HG03460 (cell line): Measurements from ENCODE around the gene SAP130.

Experiments used
- ATAC-seq: cut with Tn5 transposase; IDR thresholded peaks from one replicate; pipeline ENCODE4 v1.9.1; 2021; ENCODE audit not compliant: unreplicated experiment

The SAP130 gene

DNA sequence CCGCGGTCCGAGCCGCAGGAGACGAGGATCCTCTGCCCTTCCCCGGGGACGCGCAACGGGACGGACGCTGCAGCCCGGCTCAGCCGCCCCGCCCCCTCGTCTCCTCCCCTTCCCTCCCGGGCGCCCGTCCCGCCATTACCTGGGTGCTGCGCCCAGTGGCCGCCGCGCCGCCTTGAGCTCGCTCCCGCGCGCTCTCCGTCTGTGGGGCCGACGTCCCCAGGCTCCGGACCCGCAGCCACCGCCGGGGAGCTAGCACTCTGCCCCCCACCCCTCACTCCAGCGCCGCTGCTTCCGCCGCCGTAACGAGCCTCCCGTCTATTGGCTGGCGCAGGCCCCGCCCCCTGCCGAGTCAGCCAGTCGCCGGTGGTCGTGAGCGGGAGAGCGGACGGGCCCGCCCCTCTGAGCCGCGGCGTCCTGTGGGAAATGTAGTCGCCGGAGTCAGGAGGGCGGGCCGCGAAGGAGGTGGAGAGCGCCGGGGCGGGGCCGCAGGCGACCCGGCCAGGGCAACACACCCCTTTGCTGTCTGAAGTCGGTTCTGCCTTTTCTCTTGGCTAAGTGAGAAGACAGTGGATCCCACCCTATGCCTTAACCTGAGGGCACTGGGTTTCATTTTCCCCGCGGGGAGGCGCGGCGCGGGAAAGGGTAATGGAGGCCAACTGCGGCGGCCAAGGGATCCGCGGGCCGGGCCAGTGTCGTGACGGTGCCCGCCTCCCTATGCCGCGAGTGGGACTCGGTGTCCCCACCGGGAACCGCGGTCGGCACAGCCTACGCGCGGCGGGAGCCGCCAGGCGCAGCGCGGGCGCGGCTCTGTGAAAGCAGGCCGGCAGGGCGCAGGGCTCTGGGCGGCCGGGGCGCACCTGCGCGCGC is at the start of gene SAP130:
Gene SAP130, minus strand, starts transcription at position 259 of the 867 bp plus-strand sequence. CDS start 1,767 bp downstream, outside the sequence.
- ATAC-seq: peak; percentile 75

DNA sequence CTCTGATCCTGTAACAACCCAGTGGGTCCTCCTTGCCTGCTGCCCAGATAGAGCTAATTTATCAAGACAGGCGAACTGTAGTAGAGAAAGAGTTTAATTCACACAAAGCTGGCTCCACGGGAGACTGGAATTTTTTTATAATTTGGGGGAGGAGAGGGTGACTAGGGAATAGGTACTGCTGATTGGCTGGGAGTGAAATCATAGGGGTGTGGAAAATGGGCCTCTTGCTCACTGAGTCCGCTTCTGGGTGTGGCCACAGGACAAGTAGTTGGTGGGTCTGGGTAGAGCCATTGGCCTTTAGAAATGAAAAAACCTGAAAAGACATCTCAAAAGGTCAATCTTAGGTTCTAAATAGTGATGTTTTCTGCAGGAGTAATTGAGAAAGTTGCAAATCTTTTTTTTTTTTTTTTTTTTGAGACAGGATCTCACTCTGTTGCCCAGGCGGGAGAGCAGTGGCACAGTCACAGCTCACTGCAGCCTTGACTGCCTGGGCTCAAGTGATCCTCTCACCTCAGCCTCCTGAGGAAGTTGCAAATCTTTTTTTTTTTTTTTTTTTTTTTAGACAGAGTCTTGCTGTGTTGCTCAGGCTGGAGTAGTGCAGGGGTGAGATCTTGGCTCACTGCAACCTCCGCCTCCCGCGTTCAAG is 48.7 kb upstream of the SAP130 start:
- no peak for ATAC-seq

DNA sequence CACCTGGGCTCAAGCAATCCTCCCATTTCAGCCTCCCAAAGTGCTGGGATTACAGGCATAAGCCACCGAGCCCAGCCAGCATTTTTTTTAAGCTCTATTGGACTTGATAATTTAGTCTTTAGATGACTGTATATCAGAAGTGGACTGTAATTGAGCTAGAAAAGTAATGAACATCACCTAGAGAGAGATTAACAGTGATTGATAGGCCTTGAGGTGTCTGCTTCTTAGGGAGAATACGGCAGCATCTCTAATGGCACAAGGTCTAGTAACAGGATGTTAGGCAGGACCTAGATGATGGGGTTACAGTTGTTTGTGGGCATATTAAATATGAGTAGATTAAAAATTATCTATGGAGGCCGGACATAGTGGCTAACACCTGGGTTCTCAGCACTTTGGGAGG is 45.4 kb upstream of the SAP130 start:
- no peak for ATAC-seq

DNA sequence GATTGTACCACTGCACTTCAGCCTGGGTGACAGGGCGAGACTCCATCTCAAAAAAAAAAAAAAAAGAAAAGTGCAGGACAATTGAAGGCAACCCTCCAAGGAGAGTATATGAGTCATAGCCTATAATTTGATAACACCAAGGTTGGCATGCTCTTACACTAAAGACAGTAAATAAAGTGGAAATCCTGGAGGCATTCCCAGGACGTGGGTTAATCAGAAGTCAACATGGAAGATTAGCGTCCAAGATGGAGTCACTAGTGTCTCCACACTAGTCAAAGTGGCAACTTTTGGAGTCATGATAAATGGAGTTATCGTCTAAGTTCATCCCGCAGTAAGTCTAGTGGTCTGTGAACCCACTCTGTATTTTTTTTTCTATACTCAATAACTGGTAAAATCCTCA is 41.9 kb upstream of the SAP130 start:
- no peak for ATAC-seq

- ATAC-seq: no peak
These were observed 36.5 kb upstream of the SAP130 start for GRCh38 chr2:128064353-128064752.

- ATAC-seq: no peak
These were observed 34.7 kb upstream of the SAP130 start for GRCh38 chr2:128062571-128062970.

DNA sequence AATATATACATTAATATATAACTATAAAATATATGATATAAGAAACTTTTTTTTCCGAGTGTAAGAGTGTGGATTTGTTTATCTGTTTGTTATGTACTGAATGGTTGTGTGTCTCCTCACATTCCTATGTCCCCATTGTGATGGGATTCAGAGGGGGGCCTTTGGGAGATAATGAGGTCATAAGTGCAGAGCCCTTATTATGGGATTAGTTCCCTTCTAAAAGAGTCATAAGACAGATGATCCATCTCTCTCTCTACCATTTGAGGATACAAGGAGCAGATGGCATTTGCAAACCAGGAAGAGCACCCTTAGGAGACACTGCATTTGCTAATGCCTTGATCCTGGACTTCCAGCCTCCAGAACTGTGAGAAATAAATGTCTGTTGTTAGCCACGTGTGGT is 30.3 kb upstream of the SAP130 start:
- ATAC-seq: no peak

- ATAC-seq: no peak
These were observed 29.5 kb upstream of the SAP130 start for GRCh38 chr2:128057334-128057733.

DNA sequence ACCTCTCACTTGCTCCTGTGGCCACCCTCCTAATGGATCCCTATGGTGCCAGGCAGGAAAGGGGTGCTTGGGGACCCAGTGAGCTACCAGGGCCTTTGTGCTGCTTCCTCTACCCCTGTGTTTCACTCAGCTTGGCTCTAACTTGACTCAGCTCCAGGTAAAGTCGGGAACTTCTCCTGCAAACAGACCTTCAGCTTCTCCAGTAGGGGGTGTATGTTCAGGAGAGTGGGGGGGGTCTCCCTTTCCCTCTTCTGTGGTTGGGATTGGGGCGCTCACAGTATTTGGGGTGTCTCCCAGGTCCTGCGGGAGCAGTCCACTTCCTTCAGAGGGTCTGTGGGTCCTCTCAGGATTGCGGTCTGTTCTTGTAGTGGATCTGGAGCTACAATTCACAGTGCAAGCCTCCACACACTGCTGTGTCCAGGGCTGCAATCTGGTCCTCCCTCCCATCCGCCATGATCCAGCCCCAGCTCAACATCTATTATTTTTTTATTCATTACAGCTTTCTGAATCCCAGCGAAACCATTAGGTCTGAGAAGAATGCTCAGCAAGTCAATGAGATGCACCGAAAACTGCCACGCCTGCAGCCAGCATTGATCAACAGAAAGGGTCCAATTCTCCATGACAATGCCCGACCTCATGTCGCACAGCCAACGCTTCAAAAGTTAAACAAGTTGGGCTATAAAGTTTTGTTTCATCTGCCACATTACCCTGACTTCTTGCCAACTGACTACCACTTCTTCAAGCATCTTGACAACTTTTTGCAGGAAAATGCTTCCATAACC is 26.4 kb upstream of the SAP130 start:
- ATAC-seq: no peak

GRCh38 chr2:128053331-128053730 is 25.5 kb upstream of the SAP130 start:
- ATAC-seq: no peak

DNA sequence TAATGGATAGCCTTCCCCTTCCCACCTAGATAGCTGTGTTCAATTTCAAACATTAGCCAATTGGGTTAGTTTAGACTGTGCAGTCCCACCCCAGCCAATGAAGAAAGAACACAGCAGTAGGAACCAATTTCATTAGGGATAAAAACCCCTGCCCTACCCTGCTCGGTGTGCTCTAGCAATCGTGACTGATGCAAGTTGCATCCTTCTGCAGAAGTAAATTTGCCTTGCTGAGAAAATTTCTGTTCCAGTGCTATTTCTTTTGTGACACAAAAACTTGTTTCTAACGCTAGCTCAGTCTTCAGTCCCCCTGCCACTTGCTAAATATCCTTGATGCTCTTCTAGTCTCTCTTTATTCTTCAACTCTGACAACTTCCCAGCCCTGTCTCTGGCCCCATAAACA is 15.2 kb upstream of the SAP130 start:
- no peak for ATAC-seq

DNA sequence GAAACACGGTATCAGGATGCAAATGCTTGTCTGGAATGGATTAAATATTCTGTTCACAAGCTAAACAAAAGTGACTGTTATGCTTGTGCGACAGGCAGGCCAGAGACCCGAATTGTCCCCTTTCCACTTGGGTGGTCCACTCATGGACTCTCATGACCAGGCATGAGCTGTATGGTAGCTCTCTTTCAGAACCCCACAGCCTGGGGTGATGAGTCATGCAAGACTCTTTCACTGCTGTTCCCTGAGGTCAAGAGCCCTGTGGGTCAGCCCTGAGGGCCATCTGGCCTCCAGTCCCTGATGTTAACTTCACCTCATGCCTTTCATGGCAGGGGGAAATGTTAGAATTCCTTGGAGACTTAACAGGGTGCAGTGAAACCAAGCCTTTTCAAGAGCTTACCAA is 13.7 kb upstream of the SAP130 start:
- no peak for ATAC-seq

DNA sequence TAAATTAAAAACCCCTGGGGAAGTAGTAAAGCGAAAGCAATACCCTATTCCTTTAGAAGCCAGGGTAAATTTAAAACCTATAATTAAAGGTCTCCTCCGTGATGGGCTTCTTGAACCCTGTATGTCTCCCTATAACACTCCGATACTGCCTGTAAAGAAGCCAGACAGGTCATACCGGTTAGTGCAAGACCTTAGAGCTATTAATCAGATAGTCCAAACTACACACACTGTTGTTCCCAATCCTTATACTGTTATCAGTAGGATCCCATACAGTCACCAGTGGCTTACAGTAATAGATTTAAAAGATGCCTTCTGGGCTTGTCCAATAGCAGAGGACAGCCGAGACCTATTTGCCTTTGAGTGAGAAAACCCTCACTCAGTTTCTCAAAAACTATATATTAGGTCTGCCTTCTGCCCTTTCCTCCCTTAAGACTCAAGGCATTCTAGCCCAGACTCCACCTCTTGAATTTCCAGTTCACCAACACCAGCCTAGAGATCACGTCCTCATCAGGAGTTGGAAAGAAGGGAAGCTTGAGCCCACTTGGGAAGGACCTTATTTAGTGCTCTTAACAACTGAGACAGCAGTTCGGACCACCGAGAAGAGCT is 12.4 kb upstream of the SAP130 start:
- ATAC-seq: no peak

DNA sequence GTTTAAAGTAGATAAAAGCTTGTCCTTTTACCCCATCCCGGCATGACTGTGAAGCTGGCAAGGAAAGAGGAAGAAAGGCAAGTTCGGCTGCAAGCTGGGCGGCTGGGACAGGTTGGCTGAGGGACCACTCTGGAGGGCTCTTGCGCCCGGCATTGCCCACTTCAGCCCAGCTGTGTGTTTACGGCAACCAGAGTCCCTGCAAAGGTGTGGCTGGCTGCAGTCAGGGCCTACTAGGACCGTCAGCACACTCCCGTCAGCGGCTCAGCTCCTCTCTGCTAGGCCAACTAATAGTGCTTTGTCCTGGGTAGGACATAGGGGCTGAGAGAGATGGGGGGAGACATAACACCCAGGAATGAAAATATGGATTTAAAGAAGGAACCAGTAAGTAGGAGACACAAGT is 11.7 kb upstream of the SAP130 start:
- ATAC-seq: no peak

DNA sequence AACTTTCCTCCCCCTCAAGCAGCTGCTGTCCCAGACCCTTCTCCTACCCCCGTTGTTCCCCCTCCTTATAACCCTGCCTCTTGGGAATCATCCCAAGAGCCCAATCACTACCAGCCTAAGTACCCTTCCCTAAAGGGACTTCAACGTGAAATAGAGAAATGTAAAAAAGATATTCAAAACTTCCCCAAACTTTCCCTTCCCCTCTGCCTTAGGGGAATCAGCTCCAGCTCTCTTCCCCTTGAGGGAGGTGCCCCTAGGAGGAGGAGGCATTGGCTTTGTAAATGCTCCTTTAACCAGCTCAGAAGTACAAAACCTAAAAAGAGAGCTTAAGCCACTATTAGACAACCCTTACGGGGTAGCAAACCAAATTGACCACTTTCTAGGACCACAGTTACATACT is 10.6 kb upstream of the SAP130 start:
- no peak for ATAC-seq

- no peak for ATAC-seq
These were observed 9.8 kb upstream of the SAP130 start for GRCh38 chr2:128037649-128038048.

- ATAC-seq: no peak
These were observed 9.1 kb upstream of the SAP130 start for GRCh38 chr2:128036748-128037607.

GRCh38 chr2:128032092-128032491 is 4.2 kb upstream of the SAP130 start:
- no peak for ATAC-seq

GRCh38 chr2:128028668-128029054 is 802 bp upstream of the SAP130 start:
- no peak for ATAC-seq

DNA sequence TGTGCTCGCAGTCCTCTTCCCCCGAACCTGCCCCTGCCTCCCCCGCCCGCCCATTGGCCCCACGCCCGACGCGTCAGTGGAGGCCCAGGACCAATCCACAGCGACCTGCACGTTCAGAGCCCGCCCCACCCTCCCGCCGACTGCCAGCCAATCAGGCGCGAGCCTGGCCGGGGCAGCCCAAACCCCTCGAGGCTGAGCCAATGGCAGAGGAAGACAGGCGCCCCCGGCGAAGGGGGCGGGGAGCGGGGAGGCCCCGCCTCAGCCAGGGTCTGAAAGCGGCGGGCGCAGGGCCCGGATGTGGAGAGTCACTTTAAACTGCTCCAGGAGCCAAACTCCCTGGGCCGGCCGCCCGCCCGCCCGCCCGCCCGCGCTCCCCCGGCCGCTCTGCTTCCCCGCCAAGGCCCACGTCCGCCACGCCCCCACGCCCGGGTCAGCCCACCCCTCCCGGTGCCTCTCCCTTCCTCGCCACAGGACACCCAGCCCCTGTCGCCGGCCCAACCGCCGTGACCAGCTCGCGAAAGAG is 520 bp downstream of the SAP130 start:
- peak; percentile 81 for ATAC-seq
